Suprapubic skin (tissue), 4 donors: Measurements from ENCODE around the gene NAGLU. TPM values are rescaled to one million over a fixed set of nuclear protein-coding genes. Genes with fewer than 3 reads are reported as not detected.

Experiments
- DNase-seq, 2 donors: peaks; one replicate each; pipeline ENCODE4 v3.0.0-alpha.2; 2019; ENCODE audit warnings: low spot score in 2 of 2
- H3K27ac ChIP-seq: fragments of 200-600 bp; sonication (generic); one replicate; pipeline ENCODE4 v1.5.1; 2019
- H3K27me3 ChIP-seq: fragments of 200-600 bp; sonication (generic); one replicate; pipeline ENCODE4 v1.5.1; 2019
- H3K36me3 ChIP-seq: fragments of 200-600 bp; sonication (generic); one replicate; pipeline ENCODE4 v1.5.1; 2019
- H3K4me1 ChIP-seq: fragments of 200-600 bp; sonication (generic); one replicate; pipeline ENCODE4 v1.5.1; 2019
- H3K4me3 ChIP-seq: fragments of 200-600 bp; sonication (generic); one replicate; pipeline ENCODE4 v1.5.1; 2019; ENCODE audit warnings: mild to moderate bottlenecking
- H3K9me3 ChIP-seq: fragments of 200-600 bp; sonication (generic); one replicate; pipeline ENCODE4 v1.5.1; 2019
- EP300 ChIP-seq: sonication (generic); formaldehyde crosslinking; IDR thresholded peaks from one replicate; pipeline ENCODE4 v1.6.1; 2017; ENCODE audit warnings: antibody characterized with exemption
- POLR2A ChIP-seq, 2 donors: fragments of 450-650 bp; IDR thresholded peaks; one replicate each; pipeline ENCODE4 v1.6.1; 2017; ENCODE audit warnings: antibody characterized with exemption in 2 of 2, mild to moderate bottlenecking in 2 of 2, moderate library complexity in 2 of 2
- POLR2AphosphoS5 ChIP-seq, 3 donors: sonication (generic); formaldehyde crosslinking; IDR thresholded peaks; one replicate each; pipeline ENCODE4 v1.6.1; 2017; ENCODE audit warnings: antibody characterized with exemption in 3 of 3
- WGBS: methylation state at CpG from one replicate; pipeline ENCODE4 v1.1.5; 2018; 5-methylcytosine and 5-hydroxymethylcytosine counted together
- total RNA-seq, 4 donors: library from RNA; depleted of rRNA; stranded (reverse); fragments of >200 nt; gene quantifications; one replicate each; pipeline ENCODE4 v1.1.0, GENCODE V29; 2016
- TF ChIP-seq, protein P1 (sequence below), 2 donors: fragments of 200-600 bp in 1 of 2; fragments of 450-650 bp in 1 of 2; sonication (generic) in 1 of 2; IDR thresholded peaks; one replicate each; pipeline ENCODE4 v1.5.1; 2016 to 2019; ENCODE audit warnings: antibody characterized with exemption in 2 of 2, mild to moderate bottlenecking in 1 of 2, moderate library complexity in 1 of 2

Gene NAGLU
- total RNA-seq, 4 donors from 2014 or later, result 19.8 to 40.1 (median 30.4) TPM

DNA sequence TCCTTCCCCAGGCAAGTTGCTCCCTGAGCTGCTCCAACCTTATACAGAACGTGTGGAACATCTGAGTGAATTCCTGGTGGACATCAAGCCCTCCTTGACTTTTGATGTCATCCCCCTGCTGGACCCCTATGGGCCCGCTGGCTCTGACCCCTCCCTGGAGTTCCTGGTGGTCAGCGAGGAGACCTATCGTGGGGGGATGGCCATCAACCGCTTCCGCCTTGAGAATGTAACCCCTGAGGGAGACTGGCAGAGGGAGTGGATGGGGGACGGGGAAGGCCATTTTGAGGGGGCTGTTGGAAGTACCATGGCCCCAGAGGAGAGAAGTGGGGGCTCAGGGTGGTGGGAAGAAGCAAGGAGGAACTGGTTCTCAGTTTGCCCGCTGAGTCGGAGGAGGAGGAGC lies 27.9 kb downstream of the NAGLU start:
- Histone ChIP-seq H3K27ac (peak overlapping the region; percentile 45), H3K4me3 (no peak overlapping the region), H3K27me3 (no peaks in the 10 kb centered on the region), H3K9me3 (no peaks in the 10 kb centered on the region), H3K36me3 (peaks cover 27% of the 10 kb centered on the region), H3K4me1 (peaks cover 73% of the 10 kb centered on the region)
- no peak for DNase-seq
- 90% methylated on average over 9 of the region's 9 CpGs for WGBS
- TF ChIP-seq POLR2AphosphoS5 (IDR thresholded peaks at IDR 0.05) (no peak), POLR2A (IDR thresholded peaks at IDR 0.05) (no peak), EP300 (no peak)
- TF ChIP-seq, protein P1, sequence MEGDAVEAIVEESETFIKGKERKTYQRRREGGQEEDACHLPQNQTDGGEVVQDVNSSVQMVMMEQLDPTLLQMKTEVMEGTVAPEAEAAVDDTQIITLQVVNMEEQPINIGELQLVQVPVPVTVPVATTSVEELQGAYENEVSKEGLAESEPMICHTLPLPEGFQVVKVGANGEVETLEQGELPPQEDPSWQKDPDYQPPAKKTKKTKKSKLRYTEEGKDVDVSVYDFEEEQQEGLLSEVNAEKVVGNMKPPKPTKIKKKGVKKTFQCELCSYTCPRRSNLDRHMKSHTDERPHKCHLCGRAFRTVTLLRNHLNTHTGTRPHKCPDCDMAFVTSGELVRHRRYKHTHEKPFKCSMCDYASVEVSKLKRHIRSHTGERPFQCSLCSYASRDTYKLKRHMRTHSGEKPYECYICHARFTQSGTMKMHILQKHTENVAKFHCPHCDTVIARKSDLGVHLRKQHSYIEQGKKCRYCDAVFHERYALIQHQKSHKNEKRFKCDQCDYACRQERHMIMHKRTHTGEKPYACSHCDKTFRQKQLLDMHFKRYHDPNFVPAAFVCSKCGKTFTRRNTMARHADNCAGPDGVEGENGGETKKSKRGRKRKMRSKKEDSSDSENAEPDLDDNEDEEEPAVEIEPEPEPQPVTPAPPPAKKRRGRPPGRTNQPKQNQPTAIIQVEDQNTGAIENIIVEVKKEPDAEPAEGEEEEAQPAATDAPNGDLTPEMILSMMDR (IDR thresholded peaks at IDR 0.05), result no peak

DNA sequence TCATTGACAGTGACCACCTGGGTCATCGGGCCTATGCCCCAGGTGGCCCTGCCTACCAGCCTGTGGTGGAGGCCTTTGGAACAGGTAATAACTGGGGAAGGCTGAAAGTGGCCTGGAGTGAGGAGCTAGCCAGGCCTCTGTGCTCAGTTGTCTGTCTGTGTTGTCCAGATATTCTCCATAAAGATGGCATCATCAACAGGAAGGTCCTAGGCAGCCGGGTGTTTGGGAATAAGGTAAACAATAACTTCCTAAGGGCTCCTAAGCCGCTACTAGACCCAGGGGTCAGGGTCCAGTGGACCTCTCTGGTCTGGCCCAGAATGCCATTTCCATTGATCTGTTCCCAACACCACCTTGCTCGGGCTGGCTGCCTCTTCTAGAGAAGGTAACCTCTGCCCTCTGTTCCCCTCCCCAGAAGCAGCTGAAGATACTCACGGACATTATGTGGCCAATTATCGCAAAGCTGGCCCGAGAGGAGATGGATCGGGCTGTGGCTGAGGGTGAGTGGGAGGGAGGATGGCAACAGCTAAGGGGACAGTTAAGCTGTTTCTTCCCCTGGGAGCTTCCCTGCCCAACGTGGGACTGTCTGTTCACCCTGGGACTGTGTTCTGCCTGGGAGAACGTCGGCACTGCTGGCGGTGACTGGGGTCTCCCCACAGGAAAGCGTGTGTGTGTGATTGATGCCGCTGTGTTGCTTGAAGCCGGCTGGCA lies 28.9 kb downstream of the NAGLU start:
- DNase-seq, result no peak
- WGBS, result 90% methylated on average over 13 of the region's 15 CpGs
- H3K36me3 ChIP-seq, result peaks cover 37% of the 10 kb centered on the region
- H3K4me3 ChIP-seq, result no peak overlapping the region
- no peak overlapping the region for H3K27ac ChIP-seq
- H3K27me3 ChIP-seq, result no peaks in the 10 kb centered on the region
- no peaks in the 10 kb centered on the region for H3K9me3 ChIP-seq
- TF ChIP-seq EP300 (no peak), POLR2AphosphoS5 (IDR thresholded peaks at IDR 0.05) (no peak), POLR2A (IDR thresholded peaks at IDR 0.05) (no peak)
- TF ChIP-seq, protein P1 (IDR thresholded peaks at IDR 0.05), result no peak
- peaks cover 70% of the 10 kb centered on the region for H3K4me1 ChIP-seq

DNA sequence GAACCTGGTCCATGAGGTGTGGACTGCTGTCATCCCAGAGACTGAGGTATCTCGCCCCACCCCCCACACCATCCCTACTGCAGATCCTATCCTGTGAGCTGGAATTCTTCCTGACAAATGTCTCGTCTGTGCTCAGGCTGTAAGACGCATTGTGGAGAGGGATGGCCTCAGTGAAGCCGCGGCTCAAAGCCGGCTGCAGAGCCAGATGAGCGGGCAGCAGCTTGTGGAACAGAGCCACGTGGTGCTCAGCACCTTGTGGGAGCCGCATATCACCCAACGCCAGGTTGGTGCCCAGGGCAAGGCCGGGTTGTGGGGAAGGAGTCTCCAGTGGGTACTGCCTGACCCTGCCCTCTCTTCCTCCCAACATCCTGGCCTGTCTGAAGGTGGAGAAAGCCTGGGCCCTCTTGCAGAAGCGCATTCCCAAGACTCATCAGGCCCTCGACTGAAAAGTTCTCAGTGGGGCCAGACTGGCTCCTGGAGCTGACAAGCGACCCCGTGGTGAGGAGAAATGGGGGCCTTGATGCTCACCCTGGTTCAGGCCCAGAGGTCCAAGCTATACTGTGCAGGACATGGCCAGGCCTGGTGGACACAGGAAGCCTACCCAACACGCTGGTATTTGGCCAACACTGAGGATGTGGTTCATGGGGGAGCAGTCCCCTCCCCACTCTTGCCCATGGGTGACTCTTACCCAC lies 29.6 kb downstream of the NAGLU start:
- H3K4me1 ChIP-seq, result peaks cover 65% of the 10 kb centered on the region
- H3K4me3 ChIP-seq, result no peak overlapping the region
- no peak for TF ChIP-seq POLR2AphosphoS5 (IDR thresholded peaks at IDR 0.05)
- TF ChIP-seq, protein P1 (IDR thresholded peaks at IDR 0.05), result no peak
- TF ChIP-seq EP300, result no peak
- TF ChIP-seq POLR2A (IDR thresholded peaks at IDR 0.05), result no peak
- no peaks in the 10 kb centered on the region for H3K27me3 ChIP-seq
- no peaks in the 10 kb centered on the region for H3K9me3 ChIP-seq
- no peak overlapping the region for H3K27ac ChIP-seq
- peaks cover 44% of the 10 kb centered on the region for H3K36me3 ChIP-seq
- no peak for DNase-seq
- 88% methylated on average over 10 of the region's 16 CpGs for WGBS

DNA sequence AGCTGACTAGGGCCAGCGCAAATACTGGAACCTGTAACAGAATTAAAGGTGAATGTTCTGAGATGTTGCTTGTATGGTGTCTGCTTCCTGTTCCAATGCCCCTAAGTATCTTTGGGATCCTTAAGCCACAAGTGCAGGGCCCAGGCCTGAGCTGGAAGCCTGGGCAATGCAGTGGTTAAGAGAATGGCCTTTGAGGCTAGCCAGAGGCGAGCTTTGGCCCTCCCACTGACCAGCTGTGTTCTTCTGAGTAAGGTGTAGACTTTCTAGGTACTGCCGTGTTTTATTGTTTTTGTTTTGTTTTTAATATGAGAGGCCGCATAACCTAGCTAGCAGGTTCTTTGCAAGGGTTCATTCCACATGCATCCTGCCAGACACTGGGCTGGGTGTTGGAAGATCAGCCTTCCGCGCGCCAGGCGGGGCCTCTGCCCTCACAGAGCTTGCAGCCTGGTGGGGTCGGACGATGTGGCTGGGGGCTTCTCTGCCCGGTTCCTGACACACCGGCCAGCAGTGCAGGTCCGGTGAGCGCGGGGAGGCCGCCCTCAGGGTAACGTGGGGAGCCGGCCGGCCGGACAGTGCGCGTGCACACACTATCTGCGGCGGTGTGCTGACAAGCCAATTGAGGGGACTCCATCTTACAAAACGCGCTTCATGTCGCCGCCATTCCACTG lies 30.3 kb downstream of the NAGLU start:
- Histone ChIP-seq H3K9me3 (no peaks in the 10 kb centered on the region), H3K27ac (peak overlapping the region; percentile 89), H3K36me3 (peaks cover 51% of the 10 kb centered on the region), H3K27me3 (no peaks in the 10 kb centered on the region), H3K4me3 (peak overlapping the region; percentile 85), H3K4me1 (peaks cover 62% of the 10 kb centered on the region)
- 25% methylated on average over 11 of the region's 28 CpGs for WGBS
- no peak for TF ChIP-seq EP300
- peak in 1 of 3 donors; percentile 12 for TF ChIP-seq POLR2AphosphoS5 (IDR thresholded peaks at IDR 0.05)
- DNase-seq, result no peak

DNA sequence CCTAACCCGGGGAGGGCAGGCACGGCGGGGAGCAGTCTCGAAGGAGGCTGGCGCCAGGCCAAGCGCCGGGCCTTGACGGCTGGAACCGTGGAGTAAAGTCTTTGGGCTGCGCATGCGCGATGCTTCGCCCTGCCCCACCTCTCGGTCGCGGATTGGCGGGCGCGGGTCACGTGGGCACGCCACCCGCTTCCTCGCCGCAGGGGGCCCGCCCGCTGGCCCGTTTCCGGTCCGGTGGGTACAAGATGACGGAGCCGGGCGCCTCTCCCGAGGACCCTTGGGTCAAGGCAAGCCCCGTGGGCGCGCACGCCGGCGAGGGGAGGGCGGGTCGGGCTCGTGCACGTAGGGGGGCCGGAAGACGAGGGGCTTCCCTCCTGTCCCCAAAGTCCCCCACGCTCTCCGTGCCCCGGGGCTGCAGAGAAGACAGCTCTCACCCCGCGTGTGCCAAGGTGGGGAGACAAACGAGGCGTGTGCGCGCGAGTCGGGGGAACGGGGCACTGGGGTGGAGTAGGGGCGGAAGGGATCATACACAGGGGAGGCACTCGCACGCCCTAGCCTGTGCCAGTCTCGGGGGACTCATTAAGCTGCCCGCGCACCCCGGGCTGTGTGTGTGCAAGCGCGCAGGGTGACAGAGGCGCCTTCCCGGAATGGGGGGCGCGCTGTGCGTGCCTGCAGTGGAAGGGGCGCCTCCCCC lies 31.0 kb downstream of the NAGLU start, which contains the start of gene MLX:
Gene MLX (plus strand): TSS at position 218 of the 691 bp plus-strand sequence. CDS start 25 bp downstream, at position 243.
- Histone ChIP-seq H3K9me3 (no peaks in the 10 kb centered on the region), H3K36me3 (peaks cover 57% of the 10 kb centered on the region), H3K27me3 (no peaks in the 10 kb centered on the region), H3K4me1 (peaks cover 57% of the 10 kb centered on the region), H3K4me3 (peak within 1 kb of the TSS; percentile 85), H3K27ac (peak within 1 kb of the TSS; percentile 89)
- DNase-seq, result peak; percentile 96 to 97
- 0% methylated on average over 15 of the region's 72 CpGs for WGBS
- TF ChIP-seq, protein P1 (IDR thresholded peaks at IDR 0.05), result no peak
- TF ChIP-seq POLR2AphosphoS5 (IDR thresholded peaks at IDR 0.05) (peak in 2 of 3 donors; percentile 40 to 74), EP300 (no peak)
